IMR-90 (cell line): ENCODE results near the gene PPP1R14C. TPM values are rescaled to one million over a fixed set of nuclear protein-coding genes. Genes with fewer than 3 reads are reported as not detected.
A peak's percentile ranks its signal among the peaks of the same experiment; 100 is the strongest.

Source experiments
- ATAC-seq: fragments of 200-7000 bp; cut with Tn5 transposase; 2 replicates; pipeline ENCODE4 v1.9.1; 2020; ENCODE audit warnings: low read depth, mild to moderate bottlenecking, moderate library complexity
- BruUV-seq: library from RNA; stranded (reverse); fragments of 400-500 nt; replicated peaks from 2 replicates; lab custom pipeline; 2021; lab: Mats Ljungman, UMichigan
- CTCF ChIA-PET: fragments of 300-600 bp; formaldehyde crosslinking; extraction: SDS; loops from one replicate; lab custom pipeline; 2021; ENCODE audit warnings: antibody characterized with exemption; lab: Yijun Ruan, JAX
- POLR2A ChIA-PET: fragments of 300-600 bp; sonication (Branson Sonifier 250); formaldehyde crosslinking; loops from one replicate; lab custom pipeline; 2022; ENCODE audit warnings: antibody characterized with exemption; ENCODE audit not compliant: unreplicated experiment; lab: Charles Lee
- DNase-seq: peaks from one replicate; pipeline ENCODE4 v3.0.0; 2013
- H2AFZ ChIP-seq: replicated peaks from 2 replicates; pipeline ENCODE3; 2013; ENCODE audit warnings: low read length, mild to moderate bottlenecking; ENCODE audit not compliant: poor library complexity
- H2AK5ac ChIP-seq: 2 replicates; pipeline ENCODE4 v1.6.1; 2013; ENCODE audit warnings: low read depth, low read length, inconsistent platforms
- H2AK9ac ChIP-seq: replicated peaks from 2 replicates; pipeline ENCODE3; 2013; ENCODE audit warnings: mild to moderate bottlenecking, low read depth, low read length, moderate library complexity; ENCODE audit not compliant: poor library complexity
- H2BK120ac ChIP-seq: 2 replicates; pipeline ENCODE4 v1.6.1; 2013; ENCODE audit warnings: low read depth, low read length, inconsistent platforms
- H2BK15ac ChIP-seq: 3 replicates; pipeline ENCODE4 v1.6.1; 2013; ENCODE audit warnings: low read depth, low read length, inconsistent platforms
- H2BK20ac ChIP-seq: 2 replicates; pipeline ENCODE4 v1.6.1; 2013; ENCODE audit warnings: low read depth, mild to moderate bottlenecking, inconsistent platforms, low read length, moderate library complexity
- H2BK5ac ChIP-seq: 2 replicates; pipeline ENCODE4 v1.6.1; 2013; ENCODE audit warnings: mild to moderate bottlenecking, low read depth, low read length, inconsistent platforms; ENCODE audit not compliant: poor library complexity, severe bottlenecking
- H3K14ac ChIP-seq: replicated peaks from 2 replicates; pipeline ENCODE4 v1.6.1; 2013; ENCODE audit warnings: low read depth, low read length, inconsistent platforms
- H3K18ac ChIP-seq: 2 replicates; pipeline ENCODE4 v1.6.1; 2013; ENCODE audit warnings: low read depth, low read length, control low read depth
- H3K23ac ChIP-seq: 2 replicates; pipeline ENCODE4 v1.6.1; 2013; ENCODE audit warnings: low read depth, low read length, inconsistent platforms
- H3K27ac ChIP-seq: 2 replicates; pipeline ENCODE4 v1.5.1; 2013; ENCODE audit warnings: mild to moderate bottlenecking, control low read depth, low read length; ENCODE audit not compliant: insufficient read depth
- H3K27me3 ChIP-seq: 2 replicates; pipeline ENCODE4 v1.6.1; 2013; ENCODE audit warnings: low read length; ENCODE audit not compliant: control insufficient read depth, insufficient read depth
- H3K36me3 ChIP-seq: 2 replicates; pipeline ENCODE4 v1.6.1; 2013; ENCODE audit warnings: low read length, mixed read lengths; ENCODE audit not compliant: control insufficient read depth, insufficient read depth
- H3K4ac ChIP-seq: 2 replicates; pipeline ENCODE4 v1.6.1; 2013; ENCODE audit warnings: low read depth, low read length, inconsistent platforms
- H3K4me1 ChIP-seq: 2 replicates; pipeline ENCODE4 v1.6.1; 2013; ENCODE audit warnings: low read length, mixed read lengths; ENCODE audit not compliant: control insufficient read depth, insufficient read depth
- H3K4me2 ChIP-seq: 2 replicates; pipeline ENCODE4 v1.6.1; 2013; ENCODE audit warnings: low read depth, mild to moderate bottlenecking, control low read depth, low read length, moderate library complexity
- H3K4me3 ChIP-seq: 2 replicates; pipeline ENCODE4 v1.5.1; 2013; ENCODE audit warnings: low read depth, mild to moderate bottlenecking, control low read depth, low read length, moderate library complexity; ENCODE audit not compliant: insufficient read depth
- H3K56ac ChIP-seq: 2 replicates; pipeline ENCODE4 v1.6.1; 2013; ENCODE audit warnings: low read length, inconsistent platforms; ENCODE audit not compliant: insufficient read depth; ENCODE audit errors: extremely low read depth
- H3K79me1 ChIP-seq, 2 experiments: 2 replicates each; pipeline ENCODE4 v1.6.1; 2013; ENCODE audit warnings: low read length in 2 of 2, inconsistent platforms in 1 of 2, low read depth in 1 of 2
- H3K9ac ChIP-seq: 2 replicates; pipeline ENCODE4 v1.6.1; 2013; ENCODE audit warnings: low read depth, low read length, control low read depth
- H3K9me1 ChIP-seq: 2 replicates; pipeline ENCODE4 v1.6.1; 2013; ENCODE audit warnings: low read length, inconsistent platforms; ENCODE audit not compliant: insufficient read depth
- H3K9me3 ChIP-seq: 2 replicates; pipeline ENCODE4 v1.6.1; 2013; ENCODE audit warnings: low read length; ENCODE audit not compliant: control insufficient read depth, insufficient read depth
- H4K20me1 ChIP-seq: 2 replicates; pipeline ENCODE4 v1.6.1; 2013; ENCODE audit warnings: low read length, inconsistent platforms; ENCODE audit not compliant: insufficient read depth
- H4K5ac ChIP-seq: 2 replicates; pipeline ENCODE4 v1.6.1; 2013; ENCODE audit warnings: mild to moderate bottlenecking, low read depth, low read length, control low read depth
- H4K8ac ChIP-seq, 2 experiments: 2 replicates each; pipeline ENCODE4 v1.6.1; 2013; ENCODE audit warnings: low read depth in 2 of 2, low read length in 2 of 2, control low read depth in 1 of 2, inconsistent platforms in 1 of 2
- H4K91ac ChIP-seq: 2 replicates; pipeline ENCODE4 v1.6.1; 2013; ENCODE audit warnings: low read depth, low read length, inconsistent platforms; ENCODE audit not compliant: insufficient read depth
- MAFK ChIP-seq: IDR thresholded peaks from 2 replicates; pipeline ENCODE4 v1.6.1; 2012; ENCODE audit warnings: low read depth, low read length, improper control_type of control experiment
- RAD21 ChIP-seq: IDR thresholded peaks from 2 replicates; pipeline ENCODE4 v1.6.1; 2012; ENCODE audit warnings: low read length, improper control_type of control experiment
- WGBS, 2 experiments: methylation state at CpG; one replicate each; pipeline versions ENCODE4 v1.1.5 to v1.1.7; 2013; ENCODE audit warnings: missing lambda C conversion rate in 2 of 2; ENCODE audit not compliant: insufficient read length in 1 of 2; ENCODE audit errors: extremely low coverage in 2 of 2; 5-methylcytosine and 5-hydroxymethylcytosine counted together
- dilution Hi-C: fragments of 300-500 bp; cut with HindIII; formaldehyde crosslinking; loops from one replicate; pipeline ENCODE4 v1.14.3; 2018; ENCODE audit warnings: low sequenced_read_pairs; ENCODE audit not compliant: unreplicated experiment
- in situ Hi-C: fragments of 300-500 bp; cut with MboI; formaldehyde crosslinking; loops from 3 replicates; pipeline ENCODE4 v1.14.3; 2019; ENCODE audit warnings: low sequenced_read_pairs, inconsistent platforms, mixed read lengths
- intact Hi-C: fragments of 100-400 bp; cut with micrococcal nuclease; formaldehyde crosslinking; loops from 2 replicates; pipeline ENCODE4 v1.10.0; 2022
- polyA plus RNA-seq, 3 experiments: library from polyadenylated mRNA; depleted of rRNA; stranded (reverse); fragments of >200 nt; gene quantifications; 2 replicates each; pipeline ENCODE4 v1.2.3, GENCODE V29; 2012; ENCODE audit warnings: low replicate concordance in 1 of 3
- total RNA-seq: library from RNA; depleted of rRNA; stranded (reverse); fragments of >200 nt; gene quantifications from 2 replicates; pipeline ENCODE4 v1.2.3, GENCODE V29; 2012
- TF ChIP-seq, protein P1 (sequence below): fragments of 150-350 bp; IDR thresholded peaks from 2 replicates; pipeline ENCODE4 v1.6.1; 2016; ENCODE audit warnings: low read depth, mild to moderate bottlenecking, low read length, moderate library complexity, borderline replicate concordance
- TF ChIP-seq, protein P2 (sequence below): fragments of 150-350 bp; IDR thresholded peaks from 2 replicates; pipeline ENCODE4 v1.6.1; 2017; ENCODE audit warnings: mild to moderate bottlenecking, antibody characterized with exemption, low read length, low read depth

The PPP1R14C gene
- total and polyA plus RNA-seq, 2 of the 4 experiments (the other 2 are of a cell fraction) = not detected

DNA sequence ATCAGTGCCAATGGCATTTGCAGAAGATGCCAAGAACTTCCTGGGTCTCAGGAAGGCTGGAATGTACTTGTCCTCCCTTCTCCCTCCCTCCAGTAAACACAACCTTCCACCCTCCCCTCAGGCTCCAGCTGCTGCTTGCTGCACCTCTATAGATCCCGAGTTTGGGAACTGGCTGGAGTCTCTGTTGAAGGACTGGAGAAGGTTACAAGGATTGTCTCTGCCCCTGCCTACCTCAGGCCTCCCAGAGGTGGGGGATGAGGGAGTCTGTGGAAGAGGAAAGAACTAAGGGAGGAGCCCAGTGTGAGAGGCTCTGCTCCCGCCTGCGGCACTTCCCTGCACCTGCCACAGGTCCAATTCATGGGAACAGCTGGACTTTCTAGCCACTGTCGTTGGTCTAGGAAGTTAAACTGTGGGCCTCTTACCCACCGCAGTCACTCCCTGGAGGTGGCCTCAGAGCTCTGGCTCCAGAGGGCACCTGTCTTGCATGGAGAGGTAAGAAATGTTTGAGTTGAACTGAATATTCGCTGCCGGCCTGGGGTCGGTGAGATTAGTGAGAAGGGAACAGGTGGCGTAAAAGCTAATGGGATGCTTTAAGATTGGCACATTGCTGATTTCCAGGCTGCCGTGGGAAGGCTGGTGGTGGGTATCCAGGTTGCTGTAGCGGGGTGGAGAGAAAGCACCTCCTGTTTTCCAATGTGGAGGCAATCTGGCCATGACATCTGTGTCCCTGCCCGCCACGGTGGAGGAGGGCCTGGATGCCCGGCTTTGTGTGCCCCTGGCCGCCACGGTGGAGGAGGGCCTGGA is 54.3 kb downstream of the PPP1R14C start:
- intact Hi-C loops = no loop called here
- CTCF ChIA-PET = no interaction called here
- Histone ChIP-seq H3K4me1 (no peaks in the 10 kb centered on the region), H3K18ac (no peak overlapping the region), H3K36me3 (no peaks in the 10 kb centered on the region), H3K23ac (no peak overlapping the region), H3K14ac (no peak overlapping the region), H4K91ac (no peak overlapping the region), H3K79me1 (no peaks in the 10 kb centered on the region), H2BK120ac (no peak overlapping the region), H4K5ac (no peak overlapping the region), H3K4me3 (no peak overlapping the region), H3K27me3 (peaks cover 7% of the 10 kb centered on the region), H3K9me1 (no peaks in the 10 kb centered on the region), H2BK15ac (no peak overlapping the region), H2BK20ac (no peak overlapping the region), H3K4me2 (no peak overlapping the region), H2AK5ac (no peak overlapping the region), H4K8ac (no peak overlapping the region), H3K56ac (no peak overlapping the region), H3K27ac (no peak overlapping the region), H3K9ac (no peak overlapping the region), H3K4ac (no peak overlapping the region), H2AFZ (no peak overlapping the region), H2AK9ac (no peak overlapping the region), H2BK5ac (no peak overlapping the region), H4K20me1 (no peaks in the 10 kb centered on the region), H3K9me3 (no peaks in the 10 kb centered on the region)
- ATAC-seq (0 out of 2 replicates have a peak, but pooled peaks have one; percentile 37), DNase-seq (no peak)
- WGBS, 2 experiments = 85% methylated on average over 8 of the region's 16 CpGs; no CpG with 5 or more reads in 1 of the 2 experiments
- POLR2A ChIA-PET = no interaction called here
- dilution Hi-C loops = no loop called here
- BruUV-seq = no TSS peak
- in situ Hi-C loops = no loop called here
- TF ChIP-seq MAFK (no peak), RAD21 (no peak)
- TF ChIP-seq, protein P1, sequence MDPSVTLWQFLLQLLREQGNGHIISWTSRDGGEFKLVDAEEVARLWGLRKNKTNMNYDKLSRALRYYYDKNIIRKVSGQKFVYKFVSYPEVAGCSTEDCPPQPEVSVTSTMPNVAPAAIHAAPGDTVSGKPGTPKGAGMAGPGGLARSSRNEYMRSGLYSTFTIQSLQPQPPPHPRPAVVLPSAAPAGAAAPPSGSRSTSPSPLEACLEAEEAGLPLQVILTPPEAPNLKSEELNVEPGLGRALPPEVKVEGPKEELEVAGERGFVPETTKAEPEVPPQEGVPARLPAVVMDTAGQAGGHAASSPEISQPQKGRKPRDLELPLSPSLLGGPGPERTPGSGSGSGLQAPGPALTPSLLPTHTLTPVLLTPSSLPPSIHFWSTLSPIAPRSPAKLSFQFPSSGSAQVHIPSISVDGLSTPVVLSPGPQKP = no peak
- TF ChIP-seq, protein P2, sequence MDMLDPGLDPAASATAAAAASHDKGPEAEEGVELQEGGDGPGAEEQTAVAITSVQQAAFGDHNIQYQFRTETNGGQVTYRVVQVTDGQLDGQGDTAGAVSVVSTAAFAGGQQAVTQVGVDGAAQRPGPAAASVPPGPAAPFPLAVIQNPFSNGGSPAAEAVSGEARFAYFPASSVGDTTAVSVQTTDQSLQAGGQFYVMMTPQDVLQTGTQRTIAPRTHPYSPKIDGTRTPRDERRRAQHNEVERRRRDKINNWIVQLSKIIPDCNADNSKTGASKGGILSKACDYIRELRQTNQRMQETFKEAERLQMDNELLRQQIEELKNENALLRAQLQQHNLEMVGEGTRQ = no peak
